Measurements from ENCODE around the gene NUP205.

The NUP205 gene

GRCh38 chr7:135517060-135517459 is 40.7 kb upstream of the NUP205 start:
- Histone ChIP-seq H4K20me1 (ENCODE audit: insufficient read depth, low read length) (no peaks in the 10 kb centered on the region), H3K4me1 (ENCODE audit: low read length) (no peaks in the 10 kb centered on the region), H3K27me3 (ENCODE audit: low read depth, low read length) (no peaks in the 10 kb centered on the region), H3K9me3 (ENCODE audit: insufficient read depth, low read length) (no peaks in the 10 kb centered on the region), H3K79me2 (ENCODE audit: low read length) (no peaks in the 10 kb centered on the region), H3K4me2 (ENCODE audit: low read length) (no peak overlapping the region), H3K27ac (ENCODE audit: low read length) (no peak overlapping the region), H2AFZ (ENCODE audit: low read depth, low read length) (no peak overlapping the region), H3K36me3 (replicated peaks; ENCODE audit: low read depth, low read length) (no peaks in the 10 kb centered on the region), H3K9ac (ENCODE audit: low read length) (no peak overlapping the region), H3K4me3 (ENCODE audit: low read length) (no peak overlapping the region)
- TF ChIP-seq EZH2phosphoT487 (IDR thresholded peaks at IDR 0.05; ENCODE audit: low read depth) (no peak), CTCF (IDR thresholded peaks at IDR 0.05; ENCODE audit: low read depth, low read length) (no peak)

GRCh38 chr7:135518748-135519147 is 39.0 kb upstream of the NUP205 start:
- Histone ChIP-seq H2AFZ (ENCODE audit: low read depth, low read length) (no peak overlapping the region), H3K4me3 (ENCODE audit: low read length) (no peak overlapping the region), H3K79me2 (ENCODE audit: low read length) (no peaks in the 10 kb centered on the region), H3K4me1 (ENCODE audit: low read length) (no peaks in the 10 kb centered on the region), H3K4me2 (ENCODE audit: low read length) (no peak overlapping the region), H3K27ac (ENCODE audit: low read length) (no peak overlapping the region), H3K27me3 (ENCODE audit: low read depth, low read length) (no peaks in the 10 kb centered on the region), H3K9me3 (ENCODE audit: insufficient read depth, low read length) (no peaks in the 10 kb centered on the region), H3K36me3 (replicated peaks; ENCODE audit: low read depth, low read length) (no peaks in the 10 kb centered on the region), H3K9ac (ENCODE audit: low read length) (no peak overlapping the region), H4K20me1 (ENCODE audit: insufficient read depth, low read length) (no peaks in the 10 kb centered on the region)
- no peak for TF ChIP-seq EZH2phosphoT487 (IDR thresholded peaks at IDR 0.05; ENCODE audit: low read depth)

- H3K9me3 ChIP-seq (ENCODE audit: insufficient read depth, low read length), result no peaks in the 10 kb centered on the region
- no peaks in the 10 kb centered on the region for H3K79me2 ChIP-seq (ENCODE audit: low read length)
- no peaks in the 10 kb centered on the region for H3K36me3 ChIP-seq (replicated peaks; ENCODE audit: low read depth, low read length)
- H3K4me2 ChIP-seq (ENCODE audit: low read length), result no peak overlapping the region
- H3K27ac ChIP-seq (ENCODE audit: low read length), result no peak overlapping the region
- H3K9ac ChIP-seq (ENCODE audit: low read length), result no peak overlapping the region
- H2AFZ ChIP-seq (ENCODE audit: low read depth, low read length), result no peak overlapping the region
- no peak overlapping the region for H3K4me3 ChIP-seq (ENCODE audit: low read length)
- H3K4me1 ChIP-seq (ENCODE audit: low read length), result no peaks in the 10 kb centered on the region
- no peaks in the 10 kb centered on the region for H3K27me3 ChIP-seq (ENCODE audit: low read depth, low read length)
- H4K20me1 ChIP-seq (ENCODE audit: insufficient read depth, low read length), result no peaks in the 10 kb centered on the region
- TF ChIP-seq CTCF (IDR thresholded peaks at IDR 0.05; ENCODE audit: low read depth, low read length) (no peak), EZH2phosphoT487 (IDR thresholded peaks at IDR 0.05; ENCODE audit: low read depth) (no peak)
Observed at GRCh38 chr7:135519233-135519688, 38.5 kb upstream of the NUP205 start.

- no peaks in the 10 kb centered on the region for H3K27me3 ChIP-seq (ENCODE audit: low read depth, low read length)
- no peaks in the 10 kb centered on the region for H3K9me3 ChIP-seq (ENCODE audit: insufficient read depth, low read length)
- no peaks in the 10 kb centered on the region for H4K20me1 ChIP-seq (ENCODE audit: insufficient read depth, low read length)
- H3K36me3 ChIP-seq (replicated peaks; ENCODE audit: low read depth, low read length), result no peaks in the 10 kb centered on the region
- no peak overlapping the region for H3K4me2 ChIP-seq (ENCODE audit: low read length)
- H2AFZ ChIP-seq (ENCODE audit: low read depth, low read length), result no peak overlapping the region
- no peaks in the 10 kb centered on the region for H3K79me2 ChIP-seq (ENCODE audit: low read length)
- no peak overlapping the region for H3K4me3 ChIP-seq (ENCODE audit: low read length)
- no peak for TF ChIP-seq EZH2phosphoT487 (IDR thresholded peaks at IDR 0.05; ENCODE audit: low read depth)
- no peak for TF ChIP-seq CTCF (IDR thresholded peaks at IDR 0.05; ENCODE audit: low read depth, low read length)
- H3K27ac ChIP-seq (ENCODE audit: low read length), result no peak overlapping the region
- no peaks in the 10 kb centered on the region for H3K4me1 ChIP-seq (ENCODE audit: low read length)
- H3K9ac ChIP-seq (ENCODE audit: low read length), result no peak overlapping the region
Observed at GRCh38 chr7:135519871-135520270, 37.8 kb upstream of the NUP205 start.

GRCh38 chr7:135522509-135522908 is 35.2 kb upstream of the NUP205 start:
- TF ChIP-seq CTCF (IDR thresholded peaks at IDR 0.05; ENCODE audit: low read depth, low read length), result no peak
- TF ChIP-seq EZH2phosphoT487 (IDR thresholded peaks at IDR 0.05; ENCODE audit: low read depth), result no peak
- H3K9me3 ChIP-seq (ENCODE audit: insufficient read depth, low read length), result no peaks in the 10 kb centered on the region
- H3K4me1 ChIP-seq (ENCODE audit: low read length), result no peaks in the 10 kb centered on the region
- no peak overlapping the region for H2AFZ ChIP-seq (ENCODE audit: low read depth, low read length)
- H4K20me1 ChIP-seq (ENCODE audit: insufficient read depth, low read length), result no peaks in the 10 kb centered on the region
- H3K27me3 ChIP-seq (ENCODE audit: low read depth, low read length), result no peaks in the 10 kb centered on the region
- H3K4me2 ChIP-seq (ENCODE audit: low read length), result no peak overlapping the region
- no peak overlapping the region for H3K4me3 ChIP-seq (ENCODE audit: low read length)
- no peak overlapping the region for H3K9ac ChIP-seq (ENCODE audit: low read length)
- H3K27ac ChIP-seq (ENCODE audit: low read length), result no peak overlapping the region
- no peaks in the 10 kb centered on the region for H3K36me3 ChIP-seq (replicated peaks; ENCODE audit: low read depth, low read length)
- no peaks in the 10 kb centered on the region for H3K79me2 ChIP-seq (ENCODE audit: low read length)
